Uterus (tissue), 2 donors: ENCODE data around the gene ADCY4.

ENCODE experiments used
- POLR2A ChIP-seq, 2 donors: fragments of 450-650 bp; IDR thresholded peaks; one replicate each; pipeline ENCODE4 v1.6.1; 2016; ENCODE audit warnings: antibody characterized with exemption in 2 of 2, mild to moderate bottlenecking in 1 of 2, moderate library complexity in 1 of 2
- TF ChIP-seq, protein P1 (sequence below), 4 experiments: fragments of 200-600 bp in 2 of 4; fragments of 450-650 bp in 2 of 4; sonication (generic) in 2 of 4; IDR thresholded peaks; one replicate each; pipeline ENCODE4 v1.5.1; 2016 to 2019; ENCODE audit warnings: antibody characterized with exemption in 4 of 4, mild to moderate bottlenecking in 2 of 4, moderate library complexity in 1 of 4

DNA sequence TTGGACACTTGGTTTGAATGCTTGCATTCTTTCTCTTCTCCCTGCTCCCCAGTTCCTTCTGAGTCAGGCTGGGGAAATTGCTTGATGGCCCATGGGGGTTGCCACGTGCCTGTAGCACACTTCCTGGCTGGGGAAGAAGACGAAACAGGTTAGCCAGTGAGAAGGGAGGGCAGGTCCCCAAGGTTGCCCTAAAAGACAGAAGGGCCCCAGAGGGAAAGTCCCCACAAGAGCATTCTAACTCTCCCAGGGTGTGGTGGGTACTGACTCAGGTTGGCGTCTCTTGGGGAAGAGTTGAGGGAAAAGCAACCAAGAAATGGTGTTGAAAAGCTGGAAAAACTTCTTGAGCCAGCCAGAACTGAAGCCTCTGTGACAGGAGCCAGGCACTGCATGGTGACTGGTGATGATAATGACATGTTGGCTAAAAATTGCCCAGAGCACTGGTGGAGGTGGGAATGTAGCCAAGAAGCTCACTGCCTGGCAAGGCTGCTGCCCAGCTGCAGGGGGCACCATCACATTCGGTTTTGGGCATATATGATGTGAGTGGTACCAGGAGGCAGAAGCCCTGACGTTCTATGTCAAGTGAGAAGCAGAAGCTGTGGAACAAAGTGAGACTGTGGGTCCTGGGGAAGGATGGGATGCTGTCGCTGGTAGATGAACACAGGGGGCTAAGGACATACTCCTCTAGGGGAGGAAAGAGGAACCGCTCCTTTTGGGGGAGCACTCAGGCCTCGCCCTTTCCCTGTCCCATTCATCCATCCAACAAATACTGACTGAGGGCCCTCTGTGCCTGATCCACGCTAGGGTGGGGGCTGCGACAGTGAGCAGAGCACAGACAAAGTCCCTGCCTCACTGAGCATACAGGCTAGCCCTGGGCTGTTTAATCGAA lies 55.3 kb downstream of the ADCY4 start:
- TF ChIP-seq, protein P1, sequence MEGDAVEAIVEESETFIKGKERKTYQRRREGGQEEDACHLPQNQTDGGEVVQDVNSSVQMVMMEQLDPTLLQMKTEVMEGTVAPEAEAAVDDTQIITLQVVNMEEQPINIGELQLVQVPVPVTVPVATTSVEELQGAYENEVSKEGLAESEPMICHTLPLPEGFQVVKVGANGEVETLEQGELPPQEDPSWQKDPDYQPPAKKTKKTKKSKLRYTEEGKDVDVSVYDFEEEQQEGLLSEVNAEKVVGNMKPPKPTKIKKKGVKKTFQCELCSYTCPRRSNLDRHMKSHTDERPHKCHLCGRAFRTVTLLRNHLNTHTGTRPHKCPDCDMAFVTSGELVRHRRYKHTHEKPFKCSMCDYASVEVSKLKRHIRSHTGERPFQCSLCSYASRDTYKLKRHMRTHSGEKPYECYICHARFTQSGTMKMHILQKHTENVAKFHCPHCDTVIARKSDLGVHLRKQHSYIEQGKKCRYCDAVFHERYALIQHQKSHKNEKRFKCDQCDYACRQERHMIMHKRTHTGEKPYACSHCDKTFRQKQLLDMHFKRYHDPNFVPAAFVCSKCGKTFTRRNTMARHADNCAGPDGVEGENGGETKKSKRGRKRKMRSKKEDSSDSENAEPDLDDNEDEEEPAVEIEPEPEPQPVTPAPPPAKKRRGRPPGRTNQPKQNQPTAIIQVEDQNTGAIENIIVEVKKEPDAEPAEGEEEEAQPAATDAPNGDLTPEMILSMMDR (IDR thresholded peaks at IDR 0.05), result no peak
- TF ChIP-seq POLR2A (IDR thresholded peaks at IDR 0.05), result no peak
